CD4-positive, alpha-beta T cell treated with Interleukin-17A for 4 hours (primary cell): ENCODE results near the gene WASL.
"Not testable (repeated sequence)": the region's sequence is repeated elsewhere in the genome, so short reads cannot be mapped to it uniquely, and the experiment has no call there.

ENCODE experiments used
- DNase-seq: peaks from one replicate; pipeline ENCODE4 v3.0.0-alpha.2; 2020; ENCODE audit warnings: mixed read lengths

The WASL gene

GRCh38 chr7:123729218-123729578 is 19.6 kb downstream of the WASL start:
- no peak for DNase-seq

GRCh38 chr7:123727071-123727837 is 21.5 kb downstream of the WASL start:
- DNase-seq = no peak

GRCh38 chr7:123725586-123726171 is 23.1 kb downstream of the WASL start:
- DNase-seq = no peak

- DNase-seq = no peak
Observed at GRCh38 chr7:123724817-123725253, 24.0 kb downstream of the WASL start.

- DNase-seq = no peak
Observed at GRCh38 chr7:123723913-123724312, 24.9 kb downstream of the WASL start.

- DNase-seq = not testable (repeated sequence)
Observed at GRCh38 chr7:123720527-123720926, 28.3 kb downstream of the WASL start.

- DNase-seq = no peak
Observed at GRCh38 chr7:123719197-123719721, 29.5 kb downstream of the WASL start.

- DNase-seq = no peak
Observed at GRCh38 chr7:123718773-123719172, 30.0 kb downstream of the WASL start.

GRCh38 chr7:123717689-123718088 is 31.1 kb downstream of the WASL start:
- no peak for DNase-seq

- no peak for DNase-seq
Observed at GRCh38 chr7:123716877-123717276, 31.9 kb downstream of the WASL start.

GRCh38 chr7:123715799-123716198 is 33.0 kb downstream of the WASL start:
- no peak for DNase-seq

GRCh38 chr7:123715198-123715597 is 33.6 kb downstream of the WASL start:
- no peak for DNase-seq

- no peak for DNase-seq
Observed at GRCh38 chr7:123714296-123715080, 34.3 kb downstream of the WASL start.

GRCh38 chr7:123712619-123713018 is 36.2 kb downstream of the WASL start:
- no peak for DNase-seq

GRCh38 chr7:123711832-123712293 is 36.9 kb downstream of the WASL start:
- DNase-seq = no peak

- DNase-seq = no peak
Observed at GRCh38 chr7:123710683-123711082, 38.1 kb downstream of the WASL start.

- no peak for DNase-seq
Observed at GRCh38 chr7:123709525-123709924, 39.3 kb downstream of the WASL start.

GRCh38 chr7:123705211-123705901 is 43.4 kb downstream of the WASL start:
- DNase-seq = no peak

GRCh38 chr7:123695944-123696677 is 52.7 kb downstream of the WASL start:
- DNase-seq = no peak

GRCh38 chr7:123692471-123692877 is 56.3 kb downstream of the WASL start:
- no peak for DNase-seq

- no peak for DNase-seq
Observed at GRCh38 chr7:123690550-123690949, 58.3 kb downstream of the WASL start.

GRCh38 chr7:123689250-123689649 is 59.6 kb downstream of the WASL start:
- DNase-seq = no peak
